ENCODE results near the gene ZNF691.

Gene ZNF691

GRCh38 chr1:42845866-42846256 lies 552 bp upstream of the ZNF691 start:
- TF ChIP-seq, protein P1, sequence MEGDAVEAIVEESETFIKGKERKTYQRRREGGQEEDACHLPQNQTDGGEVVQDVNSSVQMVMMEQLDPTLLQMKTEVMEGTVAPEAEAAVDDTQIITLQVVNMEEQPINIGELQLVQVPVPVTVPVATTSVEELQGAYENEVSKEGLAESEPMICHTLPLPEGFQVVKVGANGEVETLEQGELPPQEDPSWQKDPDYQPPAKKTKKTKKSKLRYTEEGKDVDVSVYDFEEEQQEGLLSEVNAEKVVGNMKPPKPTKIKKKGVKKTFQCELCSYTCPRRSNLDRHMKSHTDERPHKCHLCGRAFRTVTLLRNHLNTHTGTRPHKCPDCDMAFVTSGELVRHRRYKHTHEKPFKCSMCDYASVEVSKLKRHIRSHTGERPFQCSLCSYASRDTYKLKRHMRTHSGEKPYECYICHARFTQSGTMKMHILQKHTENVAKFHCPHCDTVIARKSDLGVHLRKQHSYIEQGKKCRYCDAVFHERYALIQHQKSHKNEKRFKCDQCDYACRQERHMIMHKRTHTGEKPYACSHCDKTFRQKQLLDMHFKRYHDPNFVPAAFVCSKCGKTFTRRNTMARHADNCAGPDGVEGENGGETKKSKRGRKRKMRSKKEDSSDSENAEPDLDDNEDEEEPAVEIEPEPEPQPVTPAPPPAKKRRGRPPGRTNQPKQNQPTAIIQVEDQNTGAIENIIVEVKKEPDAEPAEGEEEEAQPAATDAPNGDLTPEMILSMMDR (IDR thresholded peaks at IDR 0.05): no peak

DNA sequence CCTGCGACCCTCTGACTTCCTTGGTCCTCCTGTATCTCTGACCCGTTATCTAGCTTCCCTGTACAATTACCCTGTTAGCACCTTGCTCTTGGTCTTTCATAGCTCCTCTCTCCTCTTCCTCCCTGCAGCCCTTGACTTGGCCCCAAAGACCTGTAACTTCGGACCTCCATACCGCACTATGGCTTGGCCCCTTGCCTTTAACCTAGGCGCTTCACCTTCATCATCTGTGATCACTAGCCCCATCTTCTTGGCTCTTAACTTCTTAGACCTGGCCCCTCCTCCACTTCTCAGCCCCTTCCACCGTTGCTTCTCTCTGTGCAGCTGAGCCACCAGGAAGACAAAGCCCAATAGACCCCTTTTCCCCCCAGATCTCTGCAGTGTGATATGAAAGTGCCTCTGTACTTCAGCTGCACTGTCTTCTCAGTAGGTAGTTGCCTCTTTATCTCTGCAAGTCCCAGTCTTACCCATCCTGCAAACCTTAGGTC lies 740 bp downstream of the ZNF691 start:
- TF ChIP-seq, protein P1 (IDR thresholded peaks at IDR 0.05): no peak

GRCh38 chr1:42847721-42848460 lies 1.5 kb downstream of the ZNF691 start:
- TF ChIP-seq, protein P1 (IDR thresholded peaks at IDR 0.05): no peak

DNA sequence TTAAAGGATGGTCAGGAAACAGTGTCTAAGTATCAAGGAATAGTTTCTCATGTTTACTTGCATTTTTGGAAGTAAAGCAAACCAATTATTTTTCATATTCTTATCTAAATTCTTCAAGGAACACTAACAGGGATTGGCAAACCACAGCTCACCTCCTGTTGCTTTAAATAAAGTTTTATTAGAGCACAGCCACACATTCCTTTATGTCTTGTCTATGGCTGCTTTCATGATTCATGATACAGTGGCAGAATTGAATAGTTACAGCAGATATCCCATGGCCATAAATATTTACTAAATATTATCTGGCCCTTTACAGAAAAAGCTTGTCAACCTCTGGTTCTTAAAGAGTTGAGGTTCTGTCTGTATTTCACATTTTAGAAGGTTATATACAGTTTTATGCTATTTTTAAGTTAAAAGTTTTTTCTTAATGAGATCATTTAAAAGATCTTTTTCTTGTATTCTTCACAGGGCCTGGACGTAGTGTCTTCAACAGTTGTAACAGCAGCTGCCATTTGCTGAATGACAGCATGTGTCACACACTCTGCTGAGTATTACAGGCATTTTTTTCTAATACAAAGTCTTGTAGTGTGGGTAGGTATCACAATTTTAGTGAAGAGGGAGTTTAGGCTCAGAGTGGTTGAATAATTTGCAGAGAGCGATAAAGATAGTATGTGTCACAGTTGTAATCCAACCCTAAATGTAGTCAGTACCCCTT lies 2.6 kb downstream of the ZNF691 start:
- TF ChIP-seq, protein P1 (IDR thresholded peaks at IDR 0.05): no peak

DNA sequence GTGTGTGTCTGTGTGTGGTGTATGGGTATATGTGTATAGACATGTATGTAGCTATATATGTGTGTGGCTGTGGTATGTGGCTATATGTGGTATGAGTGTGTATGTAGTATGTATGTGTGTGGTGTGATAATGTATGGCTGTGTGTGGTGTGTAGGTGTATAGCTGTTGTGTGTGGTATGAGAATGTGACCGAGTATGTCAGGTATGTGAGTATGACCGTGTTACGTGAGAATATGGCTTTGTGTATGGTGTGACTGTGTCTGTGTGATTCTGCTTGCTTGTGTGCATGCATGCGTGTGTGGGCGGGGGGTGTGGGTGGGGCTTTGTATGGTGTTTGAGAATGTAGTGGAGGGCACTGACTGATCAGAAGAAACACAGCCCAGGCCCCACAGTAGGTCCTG lies 3.5 kb downstream of the ZNF691 start:
- TF ChIP-seq, protein P1 (IDR thresholded peaks at IDR 0.05): no peak

DNA sequence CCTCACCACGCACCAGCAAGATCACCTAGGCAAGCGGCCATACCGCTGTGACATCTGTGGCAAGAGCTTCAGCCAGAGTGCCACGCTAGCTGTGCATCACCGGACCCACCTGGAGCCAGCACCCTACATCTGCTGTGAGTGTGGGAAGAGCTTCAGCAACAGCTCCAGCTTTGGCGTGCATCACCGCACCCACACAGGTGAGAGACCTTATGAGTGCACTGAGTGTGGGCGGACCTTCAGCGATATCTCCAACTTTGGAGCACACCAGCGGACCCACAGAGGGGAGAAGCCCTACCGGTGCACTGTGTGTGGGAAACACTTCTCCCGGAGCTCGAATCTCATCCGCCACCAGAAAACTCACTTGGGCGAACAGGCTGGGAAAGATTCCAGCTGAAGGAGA lies 5.0 kb downstream of the ZNF691 start:
- TF ChIP-seq, protein P1 (IDR thresholded peaks at IDR 0.05): no peak

GRCh38 chr1:42851960-42852607 lies 5.7 kb downstream of the ZNF691 start:
- TF ChIP-seq, protein P1 (IDR thresholded peaks at IDR 0.05): no peak
